NCI-H1417 treated with DMSO at 0.1 percent for 48 hours (cell line): ENCODE measurements around the gene PRKCG.
"Not testable (repeated sequence)": the region's sequence is repeated elsewhere in the genome, so short reads cannot be mapped to it uniquely, and the experiment has no call there.

Experiments
- DNase-seq: peaks from one replicate; lab custom pipeline; 2025; lab: John Stamatoyannopoulos, UW

PRKCG gene

DNA sequence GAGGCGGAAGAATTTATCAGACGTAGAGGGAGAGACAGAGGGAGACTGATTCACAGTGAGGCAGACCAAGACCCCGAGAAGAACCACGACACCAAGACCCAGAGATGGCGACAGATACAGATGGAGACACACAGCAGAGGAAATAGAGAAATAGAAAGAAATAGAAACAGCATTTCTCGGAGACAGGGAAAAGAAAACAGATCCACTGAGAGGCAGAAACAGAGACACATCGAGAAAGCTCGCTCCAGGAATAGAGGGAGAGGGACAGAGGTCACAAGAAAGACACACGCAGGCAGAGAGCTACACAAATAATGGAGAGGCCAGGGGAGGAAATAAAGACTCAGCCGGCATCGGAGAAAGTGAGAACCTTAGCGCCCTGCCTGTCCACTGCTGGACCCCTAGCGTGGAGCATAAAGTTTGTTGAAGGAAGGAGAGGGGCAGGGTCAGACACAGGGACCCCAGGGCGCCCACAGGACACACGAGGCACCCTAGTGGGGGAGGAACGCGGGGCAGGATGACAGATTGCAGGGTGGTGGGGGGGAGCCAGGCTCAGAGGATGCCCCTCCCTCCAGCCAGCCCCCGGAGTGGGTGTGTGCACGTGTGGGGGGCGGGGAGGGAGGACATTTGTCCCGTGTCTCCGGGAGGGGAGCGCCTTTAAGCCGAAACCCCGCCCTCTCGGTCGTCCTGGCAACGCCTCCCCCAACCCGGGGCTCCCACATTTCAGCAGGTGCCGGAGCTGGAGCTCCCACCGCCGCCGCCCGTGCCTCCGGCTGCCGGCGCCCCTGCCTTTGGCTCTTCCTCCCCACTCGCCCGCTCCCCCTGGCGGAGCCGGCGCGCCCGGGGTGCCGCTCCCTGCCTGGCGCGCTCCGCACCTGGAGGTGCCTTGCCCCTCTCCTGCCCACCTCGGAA, at the start of gene PRKCG:
Gene PRKCG (plus strand): TSS at position 716 of the 909 bp plus-strand sequence. CDS start 298 bp downstream, outside the sequence.
- no peak for DNase-seq

DNA sequence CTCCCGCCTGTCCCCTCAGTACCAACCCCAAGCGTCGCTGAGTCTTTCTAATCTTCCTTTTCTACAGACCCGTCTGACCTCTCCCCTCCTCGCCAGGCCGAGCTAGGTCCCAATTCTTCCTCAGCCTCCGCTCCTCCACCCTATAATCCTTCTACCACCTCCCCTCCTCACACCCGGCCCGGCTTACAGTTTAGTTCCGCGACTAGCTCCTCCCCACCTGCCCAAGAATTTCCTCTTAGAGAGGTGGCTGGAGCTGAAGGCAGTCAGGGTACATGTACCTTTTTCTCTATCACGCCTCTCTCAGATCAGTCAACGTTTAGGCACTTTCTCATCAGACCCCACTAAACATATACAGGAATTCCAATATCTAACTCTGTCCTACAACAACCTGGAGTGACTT, 49.1 kb upstream of the PRKCG start:
- not testable (repeated sequence) for DNase-seq

DNA sequence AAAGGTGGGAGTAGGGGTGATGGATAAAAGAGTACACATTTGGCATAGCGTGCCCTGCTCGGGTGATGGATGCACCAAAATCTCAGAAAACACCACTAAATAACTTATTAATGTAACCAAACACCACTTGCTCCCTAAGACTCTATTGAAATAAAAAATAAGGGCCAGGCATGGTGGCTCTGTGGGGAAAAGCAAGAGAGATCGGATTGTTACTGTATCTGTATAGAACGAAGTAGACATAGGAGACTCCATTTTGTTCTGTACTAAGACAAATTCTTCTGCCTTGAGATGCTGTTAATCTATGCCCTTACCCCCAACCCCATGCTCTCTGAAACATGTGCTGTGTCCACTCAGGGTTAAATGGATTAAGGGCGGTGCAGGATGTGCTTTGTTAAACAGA, 43.6 kb upstream of the PRKCG start:
- DNase-seq, result not testable (repeated sequence)

DNA sequence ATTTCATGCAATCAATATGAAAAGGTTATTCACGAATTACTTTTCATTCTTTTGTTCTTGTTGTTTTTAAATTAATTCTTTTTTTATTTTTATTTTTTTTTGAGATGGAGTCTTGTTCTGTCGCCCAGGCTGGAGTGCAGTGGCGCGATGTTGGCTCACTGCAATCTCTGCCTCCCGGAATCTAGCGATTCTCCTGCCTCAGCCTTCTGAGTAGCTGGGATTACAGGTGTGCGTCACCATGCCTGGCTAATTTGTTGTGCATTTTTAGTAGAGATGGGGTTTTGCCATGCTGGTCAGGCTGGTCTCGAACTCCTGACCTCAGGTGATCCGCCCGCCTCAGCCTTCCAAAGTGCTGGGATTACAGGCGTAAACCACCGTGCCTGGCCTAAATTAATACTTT, 41.8 kb upstream of the PRKCG start:
- DNase-seq, result not testable (repeated sequence)

DNA sequence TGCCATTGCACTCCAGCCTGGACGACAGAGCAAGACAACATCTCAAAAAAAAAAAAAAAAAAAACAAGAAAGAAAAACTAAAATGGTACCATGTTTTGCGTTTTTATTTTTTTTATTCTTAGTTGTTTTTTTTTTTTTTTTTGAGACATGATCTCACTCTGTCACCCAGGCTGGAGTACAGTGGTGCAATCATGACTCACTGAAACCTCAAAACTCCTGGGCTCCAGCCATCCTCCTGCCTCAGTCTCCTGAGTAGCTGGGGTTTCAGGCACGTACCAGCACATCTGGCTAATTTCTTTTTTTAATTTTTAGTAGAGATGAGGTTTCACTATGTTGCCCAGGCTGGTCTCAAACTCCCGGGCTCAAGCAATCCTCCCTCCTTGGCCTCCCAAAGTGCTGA, 41.1 kb upstream of the PRKCG start:
- not testable (repeated sequence) for DNase-seq

DNA sequence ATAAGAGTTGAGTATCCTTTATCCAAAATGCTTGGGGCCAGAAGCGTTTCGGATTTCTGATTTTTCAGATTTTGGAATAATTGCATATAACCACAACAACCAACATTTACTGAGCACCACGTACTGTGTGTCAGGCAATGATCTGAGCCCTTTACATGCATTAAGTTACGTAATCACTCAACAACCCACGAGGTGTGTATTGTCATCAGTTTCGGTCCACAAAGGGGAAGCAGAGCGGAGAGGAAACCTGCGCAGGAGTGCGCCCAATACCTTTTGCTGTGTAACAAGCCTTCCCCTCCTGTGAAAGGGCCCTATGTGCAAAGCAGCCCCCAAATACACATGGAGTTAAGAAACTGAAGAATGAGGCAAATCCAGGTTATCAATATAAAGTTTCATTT, 37.1 kb upstream of the PRKCG start:
- DNase-seq, result no peak

DNA sequence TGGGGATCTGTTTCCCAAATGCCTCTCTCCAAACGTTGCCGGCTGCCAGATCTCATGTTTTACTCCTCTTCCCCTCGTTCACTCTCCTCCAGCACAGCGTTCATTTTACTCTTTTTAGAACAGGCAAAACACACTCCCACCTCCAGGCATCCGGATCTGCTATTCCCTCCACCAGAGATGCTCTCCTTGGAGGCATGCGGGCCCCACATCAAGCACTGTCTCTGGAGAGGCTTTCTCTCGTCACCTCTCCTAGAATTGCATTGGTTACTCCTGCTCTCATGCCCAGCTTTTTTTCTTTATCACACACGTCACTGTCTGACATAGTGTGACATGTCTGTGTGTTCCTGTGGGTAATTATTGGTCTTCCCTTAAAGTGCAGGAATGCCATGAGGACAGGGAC, 34.4 kb upstream of the PRKCG start:
- no peak for DNase-seq

DNA sequence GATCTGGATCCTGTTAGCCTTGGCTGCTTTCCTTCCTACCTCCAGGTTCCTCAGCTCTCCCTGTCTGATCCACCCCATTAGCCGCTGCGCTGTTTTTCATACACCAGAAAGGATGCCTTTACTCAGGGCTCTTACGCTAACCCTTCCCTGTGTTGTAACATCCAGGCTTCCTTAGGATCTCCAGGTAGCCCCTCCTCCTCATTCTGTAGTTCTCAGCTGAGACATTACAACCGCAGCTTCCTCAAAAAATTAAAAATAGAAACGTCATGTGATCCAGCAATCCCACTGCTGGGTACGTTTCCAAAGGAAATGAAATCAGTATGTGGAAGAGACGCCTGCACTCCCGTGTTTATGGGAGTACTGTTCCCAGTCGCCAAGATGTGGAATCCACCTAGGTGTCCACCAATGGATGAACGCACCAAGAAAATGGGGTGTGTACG, 32.7 kb upstream of the PRKCG start:
- DNase-seq, result no peak

DNA sequence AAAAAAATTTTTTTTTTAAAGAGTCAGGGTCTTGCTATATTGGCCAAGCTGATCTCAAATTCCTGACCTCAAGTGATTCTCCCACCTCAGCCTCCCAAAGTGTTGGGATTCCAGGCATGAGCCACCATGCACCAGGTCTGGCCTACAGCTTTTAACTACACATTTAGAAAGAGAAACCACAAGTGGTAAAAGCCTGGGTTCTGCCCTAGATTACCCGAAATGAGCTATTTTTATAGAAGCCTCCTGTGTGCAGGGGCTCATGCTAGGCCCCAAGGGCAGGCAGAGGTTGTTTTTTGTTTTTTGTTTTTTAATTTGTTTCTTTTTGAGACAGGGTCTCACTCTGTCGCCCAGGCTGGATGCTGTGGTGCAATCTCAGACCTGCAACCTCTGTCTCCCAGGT, 28.3 kb upstream of the PRKCG start:
- no peak for DNase-seq

DNA sequence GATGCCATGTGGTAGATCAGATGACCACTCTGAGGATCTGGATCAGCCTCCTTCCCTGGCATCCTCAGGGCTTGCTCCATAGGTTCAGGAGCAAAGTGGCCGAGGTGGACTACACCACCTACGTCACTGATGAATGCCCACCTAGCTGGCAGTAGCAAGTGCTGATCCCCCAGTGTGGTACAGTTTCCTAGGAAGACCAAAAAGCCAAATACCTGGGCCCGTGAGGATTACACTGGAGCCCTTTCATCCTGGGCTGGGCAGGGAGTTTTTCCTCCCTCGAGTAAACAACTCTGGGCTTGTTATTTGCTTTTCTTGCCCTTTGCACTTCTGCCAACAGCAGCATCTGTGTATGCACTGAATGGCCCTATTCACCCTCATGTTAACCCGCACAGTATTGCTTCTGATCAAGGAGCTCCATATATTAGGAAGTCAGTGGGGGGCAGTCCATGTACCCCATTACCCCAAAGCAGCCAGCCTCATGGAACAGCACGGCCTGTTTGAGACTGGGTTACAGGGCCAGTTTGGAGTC, 17.6 kb upstream of the PRKCG start:
- no peak for DNase-seq

DNA sequence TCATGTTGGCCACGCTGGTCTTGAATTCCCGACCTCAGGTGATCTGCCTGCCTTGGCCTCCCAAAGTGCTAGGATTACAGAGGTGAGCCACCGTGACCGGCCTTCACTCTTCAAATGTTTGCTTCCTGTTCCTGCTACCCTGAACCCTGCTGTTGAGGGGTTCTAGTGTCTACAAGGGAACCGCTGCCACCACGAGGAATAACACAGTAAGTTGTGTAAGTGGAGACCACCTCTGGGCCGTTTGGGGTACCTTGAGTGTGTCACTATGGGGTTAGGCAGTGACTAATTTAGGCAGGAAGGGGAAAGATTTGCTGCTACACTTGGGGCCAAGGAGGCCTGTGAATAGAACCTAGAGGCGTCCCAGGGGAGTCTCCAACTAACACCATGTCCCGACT, 16.5 kb upstream of the PRKCG start:
- DNase-seq, result no peak

DNA sequence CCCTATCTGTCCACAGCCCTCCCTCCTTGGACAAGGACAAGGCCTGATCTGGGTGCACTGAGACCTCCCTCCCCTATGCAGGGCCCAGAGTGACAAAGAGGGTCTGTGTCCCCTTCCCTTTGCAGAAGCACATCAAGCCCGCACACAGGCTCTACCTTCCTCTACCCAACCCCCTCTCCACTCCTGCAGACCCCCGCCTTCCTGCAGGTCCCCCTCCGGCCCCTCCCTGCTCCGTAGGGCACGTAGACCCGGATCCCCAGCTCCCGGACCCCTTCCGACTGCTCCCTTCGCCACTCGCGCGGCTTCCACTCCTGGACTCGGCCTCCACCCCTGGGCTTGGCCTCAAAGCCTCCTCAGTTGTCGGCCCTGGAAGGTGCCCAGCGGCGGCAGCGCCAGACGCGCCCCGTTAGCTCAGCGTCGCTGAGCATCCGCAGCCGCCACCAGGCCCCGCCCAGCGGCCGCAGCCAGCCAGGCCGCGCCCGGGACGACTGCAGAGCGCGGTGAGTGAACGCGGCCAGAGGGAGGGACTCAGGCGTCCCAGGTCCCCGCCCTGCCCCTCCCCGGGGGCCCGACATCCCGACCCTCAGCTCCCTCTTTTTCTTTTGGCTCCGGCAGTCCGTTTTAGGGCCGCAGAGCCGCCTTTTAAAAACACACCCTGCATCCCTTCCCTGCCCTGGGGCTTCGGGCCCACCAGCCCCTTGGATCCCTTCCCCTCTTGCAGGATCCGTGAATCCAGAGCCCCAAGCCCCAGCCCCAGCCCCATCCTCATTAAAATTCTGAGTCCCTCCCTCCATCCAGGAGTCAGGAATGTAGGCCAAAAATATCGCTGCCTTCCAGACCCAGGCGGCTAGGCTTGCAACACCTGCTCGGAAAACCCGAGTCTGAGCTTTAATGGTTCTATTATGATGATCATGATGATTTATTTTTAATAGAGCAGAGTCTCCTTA, 15.8 kb upstream of the PRKCG start:
- DNase-seq, result no peak

DNA sequence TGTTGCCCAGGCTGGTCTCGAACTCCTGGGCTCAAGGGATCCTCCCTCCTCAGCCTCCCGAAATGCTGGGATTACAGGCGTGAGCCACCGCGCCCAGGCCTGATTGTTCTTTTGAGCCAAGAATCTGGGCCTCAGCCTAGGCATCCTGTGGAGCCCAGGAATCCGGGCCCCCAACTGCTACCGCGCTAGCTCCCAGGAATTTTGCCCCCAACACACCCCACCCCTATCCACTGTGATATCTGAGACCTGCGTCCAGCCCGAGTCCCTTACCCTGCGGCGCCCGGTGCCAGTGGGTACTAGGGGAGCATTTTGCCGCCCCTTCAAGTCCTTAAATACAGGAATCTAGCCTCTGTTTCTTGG, 15.2 kb upstream of the PRKCG start:
- no peak for DNase-seq

DNA sequence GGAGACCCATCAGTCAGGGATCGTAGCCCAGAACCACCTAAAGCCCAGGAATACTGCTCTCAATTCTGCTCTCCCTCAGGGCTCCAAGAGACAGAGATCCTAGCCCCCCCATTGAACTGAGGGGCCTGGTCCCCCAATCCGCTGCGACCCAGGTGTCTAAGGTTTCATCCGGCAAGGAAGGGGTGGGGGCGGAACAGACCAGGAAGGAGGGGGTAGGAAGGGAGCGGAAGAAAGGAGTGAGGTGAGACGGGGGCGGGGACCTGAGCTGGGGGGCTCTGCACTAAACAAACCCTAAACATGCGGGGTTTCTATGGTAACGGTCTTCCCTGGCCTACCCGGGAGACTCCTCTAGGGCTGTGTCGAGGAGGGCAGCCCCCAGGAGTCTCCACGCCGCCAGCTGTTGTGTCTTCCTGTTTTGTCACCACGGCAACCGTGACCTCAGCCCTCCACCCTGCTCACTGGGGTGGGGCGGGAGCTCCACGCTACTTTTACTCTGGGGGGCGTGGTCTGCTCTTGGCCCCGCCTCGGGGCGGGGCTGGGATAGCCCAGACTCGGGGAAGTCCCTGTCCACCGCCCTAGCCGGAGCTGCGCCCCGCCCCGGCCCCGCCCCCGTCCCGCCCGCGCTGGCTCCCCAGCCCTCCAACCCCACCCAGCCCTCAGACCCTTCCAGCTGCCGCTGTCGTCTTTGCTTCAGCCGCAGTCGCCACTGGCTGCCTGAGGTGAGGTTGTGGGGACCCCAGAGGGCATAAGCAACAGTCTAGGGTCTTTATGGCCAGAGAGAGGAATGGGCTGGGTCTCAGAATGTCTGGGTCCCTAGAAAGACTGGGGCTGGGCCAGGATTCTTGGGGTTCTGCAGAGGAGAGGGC, 14.5 kb upstream of the PRKCG start, which contains the start of gene MYADM:
Gene MYADM (plus strand): TSS at position 659 of the 866 bp plus-strand sequence. CDS start 5,647 bp downstream, outside the sequence.
- DNase-seq, result no peak

DNA sequence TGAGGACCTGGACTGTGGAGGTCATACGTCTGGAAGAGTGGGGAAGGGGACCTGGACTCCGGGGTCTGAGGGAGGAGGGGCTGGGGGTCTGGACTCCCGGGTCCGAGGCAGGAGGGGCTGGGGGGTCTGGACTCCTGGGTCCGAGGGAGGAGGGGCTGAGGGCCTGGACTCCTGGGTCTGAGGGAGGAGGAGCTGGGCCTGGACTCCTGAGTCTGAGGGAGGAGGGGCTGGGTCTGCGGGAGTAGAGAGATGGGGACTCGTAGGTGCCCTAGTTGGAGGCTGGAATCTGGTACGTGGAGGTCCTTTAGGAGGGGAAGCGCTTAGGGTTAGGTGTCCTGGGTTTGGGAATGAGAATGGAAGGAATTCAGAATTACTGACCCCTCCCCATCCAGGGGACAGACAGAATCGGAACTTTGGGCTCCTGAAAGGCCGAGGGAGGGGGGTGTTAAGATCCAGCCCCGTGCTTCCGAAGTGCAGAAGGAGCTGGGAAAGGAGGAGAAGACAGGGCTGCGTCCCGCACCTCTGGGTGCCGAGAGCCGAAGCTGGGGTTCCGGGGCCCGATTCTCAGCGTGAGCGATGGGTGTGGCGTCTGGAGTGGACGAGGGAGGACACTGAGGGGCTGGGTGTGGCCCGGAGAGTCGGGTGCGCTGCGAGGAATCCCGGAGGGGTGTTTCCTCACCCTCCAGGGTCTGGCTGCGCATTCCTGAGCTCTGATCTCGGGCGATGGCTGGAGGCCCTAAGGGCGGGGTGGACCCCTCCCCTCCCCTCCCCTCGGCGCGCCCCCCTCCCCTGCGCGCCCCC, 13.7 kb upstream of the PRKCG start:
- DNase-seq, result no peak

DNA sequence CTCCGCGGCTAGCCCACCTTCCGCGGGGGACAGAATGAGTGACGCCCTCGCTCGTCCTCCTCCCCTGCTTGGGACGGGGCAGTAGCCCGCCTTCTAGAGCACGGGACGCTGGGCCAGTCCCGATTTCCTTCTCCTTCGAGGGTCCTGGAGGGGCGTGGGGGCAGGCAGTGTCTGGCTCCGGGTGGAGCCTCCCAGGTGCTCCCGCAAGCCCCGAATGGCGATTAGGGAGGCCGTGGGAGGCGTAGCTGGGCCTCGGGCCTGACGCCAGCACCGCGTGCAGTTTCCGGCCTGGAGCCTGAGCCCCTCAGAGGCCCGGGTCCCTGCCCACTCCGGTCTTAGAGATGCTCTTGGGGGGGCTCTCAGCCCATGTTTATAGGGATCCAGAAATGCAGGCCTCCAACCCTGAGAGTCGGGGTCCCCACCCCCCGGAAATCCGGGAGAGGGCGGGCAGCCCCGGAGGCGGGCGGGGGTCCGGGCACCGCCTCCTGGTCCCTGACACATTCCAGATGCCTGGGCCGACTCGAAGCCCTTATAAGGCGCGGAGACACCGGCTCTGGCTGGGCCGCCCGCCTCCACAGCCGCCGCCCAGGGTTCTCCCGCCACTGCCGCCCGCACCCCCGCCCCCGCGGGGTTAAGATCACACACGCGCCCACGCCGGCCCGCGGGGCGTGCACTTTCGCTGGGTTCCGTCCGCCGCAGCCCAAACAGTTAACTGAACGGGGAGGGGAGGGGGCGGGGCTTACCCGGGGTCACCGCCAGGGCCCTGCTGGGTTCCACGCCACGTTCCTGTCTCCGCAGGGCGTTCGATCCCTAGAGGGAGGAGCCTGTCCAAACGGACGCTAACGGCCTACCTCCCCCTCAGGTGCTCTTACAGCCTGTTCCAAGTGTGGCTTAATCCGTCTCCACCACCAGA, 12.8 kb upstream of the PRKCG start:
- no peak for DNase-seq

DNA sequence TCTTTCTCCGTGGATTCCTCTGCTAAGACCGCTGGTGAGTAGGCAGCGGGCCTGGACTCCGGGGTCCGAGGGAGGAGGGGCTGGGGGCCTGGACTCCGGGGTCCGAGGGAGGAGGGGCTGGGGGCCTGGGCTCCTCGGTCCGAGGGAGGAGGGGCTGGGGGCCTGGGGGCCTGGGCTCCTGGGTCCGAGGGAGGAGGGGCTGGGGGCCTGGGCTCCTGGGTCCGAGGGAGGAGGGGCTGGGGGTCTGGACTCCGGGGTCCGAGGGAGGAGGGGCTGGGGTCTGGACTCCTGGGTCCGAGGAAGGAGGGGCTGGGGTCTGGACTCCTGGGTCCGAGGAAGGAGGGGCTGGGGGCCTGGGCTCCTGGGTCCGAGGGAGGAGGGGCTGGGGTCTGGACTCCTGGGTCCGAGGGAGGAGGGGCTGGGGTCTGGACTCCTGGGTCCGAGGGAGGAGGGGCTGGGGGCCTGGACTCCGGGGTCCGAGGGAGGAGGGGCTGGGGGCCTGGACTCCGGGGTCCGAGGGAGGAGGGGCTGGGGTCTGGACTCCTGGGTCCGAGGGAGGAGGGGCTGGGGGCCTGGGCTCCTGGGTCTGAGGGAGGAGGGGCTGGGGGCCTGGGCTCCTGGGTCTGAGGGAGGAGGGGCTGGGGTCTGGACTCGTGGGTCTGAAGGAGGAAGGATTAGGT, 12.1 kb upstream of the PRKCG start:
- DNase-seq, result not testable (repeated sequence)

DNA sequence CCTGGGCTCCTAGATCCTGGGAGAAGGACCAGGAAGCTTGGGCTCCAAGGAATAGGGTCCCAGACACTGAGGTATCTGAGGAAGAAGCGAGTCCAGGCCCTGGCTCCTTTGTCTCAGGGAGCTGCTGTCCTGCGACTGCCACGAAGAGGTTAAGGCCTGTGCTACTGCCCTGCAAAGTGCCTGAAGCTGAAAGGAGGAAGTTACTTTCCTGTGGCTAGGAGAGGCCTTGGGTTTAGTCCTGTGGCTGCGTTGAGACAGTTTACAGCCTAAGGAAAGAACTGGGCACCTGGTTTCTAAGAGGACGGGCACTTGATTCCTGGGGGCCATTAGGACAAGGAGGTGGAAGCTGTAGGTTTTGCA, 11.5 kb upstream of the PRKCG start:
- no peak for DNase-seq

DNA sequence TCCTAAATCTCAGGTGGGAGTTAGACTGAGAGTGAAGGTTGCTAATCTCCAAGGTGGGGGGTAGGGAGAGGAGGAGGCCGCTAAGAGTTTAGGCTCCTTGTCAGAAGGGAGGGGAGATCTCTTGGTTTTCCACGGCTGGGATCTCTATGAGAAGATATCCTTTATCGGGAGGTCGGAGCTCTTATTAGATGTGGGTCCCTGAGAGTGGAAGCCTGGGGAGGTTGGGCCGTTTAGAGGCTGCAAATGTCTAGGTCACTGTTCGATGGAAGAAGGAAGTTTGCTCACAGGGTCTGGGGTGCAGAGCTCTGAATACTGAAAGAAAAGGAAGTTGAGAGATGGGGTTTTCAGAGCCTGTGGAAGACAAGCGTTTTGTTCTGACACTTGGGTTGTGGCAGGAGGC, 10.5 kb upstream of the PRKCG start:
- DNase-seq, result no peak
